Measurements from ENCODE around the gene PXYLP1. TPM values are rescaled to one million over a fixed set of nuclear protein-coding genes. Genes with fewer than 3 reads are reported as not detected.

PXYLP1 gene
- total RNA-seq, 1 experiment from 2014 or later = 6.2 TPM

DNA sequence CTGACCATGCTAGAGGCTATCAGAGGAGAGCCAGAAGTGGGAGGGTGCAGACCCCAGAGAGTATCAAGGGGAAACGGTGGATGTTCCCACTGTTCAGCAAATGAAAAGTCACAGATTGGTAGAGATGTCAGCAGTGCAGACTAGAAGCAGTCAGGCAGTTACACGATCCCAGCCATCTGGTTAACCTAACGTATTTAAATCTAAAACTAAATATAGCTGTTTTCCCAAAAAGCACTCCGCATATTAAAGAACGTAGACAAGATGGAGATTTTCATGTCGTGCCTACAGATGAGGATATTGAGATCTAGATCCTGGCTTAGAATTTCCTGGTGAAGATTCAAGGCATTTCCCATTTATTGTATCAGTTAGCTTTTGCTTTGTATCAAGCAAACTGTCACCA, 25.2 kb downstream of the PXYLP1 start:
- Histone ChIP-seq H3K27me3 (ENCODE audit: low read length) (no peaks in the 10 kb centered on the region), H3K27ac (ENCODE audit: low read length) (no peak overlapping the region), H4K20me1 (ENCODE audit: low read length) (no peaks in the 10 kb centered on the region), H3F3A (ENCODE audit: low read length, unreplicated experiment) (no peaks in the 10 kb centered on the region), H3K9me3 (ENCODE audit: low read length) (no peaks in the 10 kb centered on the region), H3K4me1 (ENCODE audit: insufficient read depth, low read length) (no peaks in the 10 kb centered on the region), H2AFZ (ENCODE audit: low read length) (no peak overlapping the region), H3K36me3 (ENCODE audit: low read depth, low read length) (no peaks in the 10 kb centered on the region), H3K4me2 (ENCODE audit: low read length) (no peak overlapping the region), H3K9ac (ENCODE audit: low read length) (no peak overlapping the region), H3K79me2 (ENCODE audit: low read length) (no peaks in the 10 kb centered on the region), H3K4me3 (ENCODE audit: low read length) (no peak overlapping the region), H3K9me2 (replicated peaks; ENCODE audit: low read length) (no peaks in the 10 kb centered on the region)
- TF ChIP-seq EZH2 (IDR thresholded peaks at IDR 0.05; ENCODE audit: low read length, unreplicated experiment) (no peak), CTCF (conservative IDR thresholded peaks at IDR 0.05; ENCODE audit: low read depth, low read length) (no peak), EZH2phosphoT487 (IDR thresholded peaks at IDR 0.05; ENCODE audit: borderline replicate concordance, low read length) (no peak)
- ATAC-seq (no peak), DNase-seq (no peak)
- ChIA-PET POLR2A (ENCODE audit: unreplicated experiment) (no interaction called here), CTCF (no interaction called here)
- no TSS peak for BruUV-seq (replicated peaks)
- intact Hi-C loops (cut with micrococcal nuclease) = no loop called here

- H3K9me3 ChIP-seq (ENCODE audit: low read length) = no peaks in the 10 kb centered on the region
- no peak overlapping the region for H3K4me2 ChIP-seq (ENCODE audit: low read length)
- H3K27ac ChIP-seq (ENCODE audit: low read length) = no peak overlapping the region
- H3K4me1 ChIP-seq (ENCODE audit: insufficient read depth, low read length) = no peaks in the 10 kb centered on the region
- no peak overlapping the region for H2AFZ ChIP-seq (ENCODE audit: low read length)
- TF ChIP-seq EZH2phosphoT487 (IDR thresholded peaks at IDR 0.05; ENCODE audit: borderline replicate concordance, low read length) (no peak), EZH2 (IDR thresholded peaks at IDR 0.05; ENCODE audit: low read length, unreplicated experiment) (no peak), CTCF (conservative IDR thresholded peaks at IDR 0.05; ENCODE audit: low read depth, low read length) (no peak)
- BruUV-seq (replicated peaks) = no TSS peak
- intact Hi-C loops (cut with micrococcal nuclease) = no loop called here
- ChIA-PET CTCF (no interaction called here), POLR2A (ENCODE audit: unreplicated experiment) (no interaction called here)
- no peak overlapping the region for H3K9ac ChIP-seq (ENCODE audit: low read length)
- H3K79me2 ChIP-seq (ENCODE audit: low read length) = no peaks in the 10 kb centered on the region
- no peak overlapping the region for H3K4me3 ChIP-seq (ENCODE audit: low read length)
- no peaks in the 10 kb centered on the region for H3F3A ChIP-seq (ENCODE audit: low read length, unreplicated experiment)
- no peaks in the 10 kb centered on the region for H4K20me1 ChIP-seq (ENCODE audit: low read length)
- no peaks in the 10 kb centered on the region for H3K36me3 ChIP-seq (ENCODE audit: low read depth, low read length)
- ATAC-seq = no peak
- no peak for DNase-seq
- no peaks in the 10 kb centered on the region for H3K9me2 ChIP-seq (replicated peaks; ENCODE audit: low read length)
- H3K27me3 ChIP-seq (ENCODE audit: low read length) = no peaks in the 10 kb centered on the region
Measured at GRCh38 chr3:141257961-141258360, 26.3 kb downstream of the PXYLP1 start.

GRCh38 chr3:141258973-141259372, 27.3 kb downstream of the PXYLP1 start:
- Histone ChIP-seq H3K27ac (ENCODE audit: low read length) (no peak overlapping the region), H3K9me2 (replicated peaks; ENCODE audit: low read length) (no peaks in the 10 kb centered on the region), H2AFZ (ENCODE audit: low read length) (no peak overlapping the region), H3K79me2 (ENCODE audit: low read length) (no peaks in the 10 kb centered on the region), H3K36me3 (ENCODE audit: low read depth, low read length) (no peaks in the 10 kb centered on the region), H3F3A (ENCODE audit: low read length, unreplicated experiment) (no peaks in the 10 kb centered on the region), H3K4me1 (ENCODE audit: insufficient read depth, low read length) (no peaks in the 10 kb centered on the region), H3K27me3 (ENCODE audit: low read length) (no peaks in the 10 kb centered on the region), H3K4me3 (ENCODE audit: low read length) (no peak overlapping the region), H3K4me2 (ENCODE audit: low read length) (no peak overlapping the region), H3K9me3 (ENCODE audit: low read length) (no peaks in the 10 kb centered on the region), H3K9ac (ENCODE audit: low read length) (no peak overlapping the region), H4K20me1 (ENCODE audit: low read length) (no peaks in the 10 kb centered on the region)
- intact Hi-C loops (cut with micrococcal nuclease) = no loop called here
- no peak for TF ChIP-seq CTCF (conservative IDR thresholded peaks at IDR 0.05; ENCODE audit: low read depth, low read length)
- TF ChIP-seq EZH2phosphoT487 (IDR thresholded peaks at IDR 0.05; ENCODE audit: borderline replicate concordance, low read length) = no peak
- TF ChIP-seq EZH2 (IDR thresholded peaks at IDR 0.05; ENCODE audit: low read length, unreplicated experiment) = no peak
- ChIA-PET CTCF (no interaction called here), POLR2A (ENCODE audit: unreplicated experiment) (no interaction called here)
- BruUV-seq (replicated peaks) = no TSS peak
- ATAC-seq (no peak), DNase-seq (no peak)
